CD14-positive monocyte (primary cell): ENCODE data around the gene GPC5. TPM values are rescaled to one million over a fixed set of nuclear protein-coding genes. Genes with fewer than 3 reads are reported as not detected.

Source experiments
- DNase-seq, 3 donors: peaks; one replicate each; pipeline ENCODE4 v3.0.0-alpha.2; 2011 to 2022
- H2AFZ ChIP-seq: 2 replicates; pipeline ENCODE4 v1.6.0; 2012; ENCODE audit warnings: mild to moderate bottlenecking, low read depth, low read length, inconsistent platforms; ENCODE audit not compliant: insufficient read depth, poor library complexity, severe bottlenecking
- H3K27ac ChIP-seq, 2 donors: 1 replicate in 1 of 2; 2 replicates in 1 of 2; pipeline ENCODE4 v1.5.1; 2012 to 2013; ENCODE audit warnings: low read length in 2 of 2, control low read depth in 1 of 2, inconsistent platforms in 1 of 2, low read depth in 1 of 2, mild to moderate bottlenecking in 1 of 2
- H3K27me3 ChIP-seq, 2 donors: one replicate each; pipeline versions ENCODE4 v1.6.0 to v1.6.1; 2011 to 2013; ENCODE audit warnings: low read length in 2 of 2; ENCODE audit not compliant: control insufficient read depth in 2 of 2, insufficient read depth in 2 of 2
- H3K36me3 ChIP-seq, 2 donors: replicated peaks in 1 of 2; 1 replicate in 1 of 2; 2 replicates in 1 of 2; pipeline versions ENCODE4 v1.5.1 to v1.6.1; 2012 to 2013; ENCODE audit warnings: low read length in 2 of 2, control low read depth in 1 of 2, inconsistent platforms in 1 of 2, mild to moderate bottlenecking in 1 of 2; ENCODE audit not compliant: insufficient read depth in 2 of 2, control insufficient read depth in 1 of 2
- H3K4me1 ChIP-seq, 2 donors: 1 replicate in 1 of 2; 2 replicates in 1 of 2; pipeline versions ENCODE4 v1.5.1 to v1.6.1; 2012 to 2013; ENCODE audit warnings: low read length in 2 of 2, control low read depth in 1 of 2, inconsistent platforms in 1 of 2, mild to moderate bottlenecking in 1 of 2, moderate library complexity in 1 of 2; ENCODE audit not compliant: insufficient read depth in 2 of 2, control insufficient read depth in 1 of 2
- H3K4me2 ChIP-seq: replicated peaks from 2 replicates; pipeline ENCODE3; 2012; ENCODE audit warnings: low read length, moderate library complexity, mild to moderate bottlenecking; ENCODE audit not compliant: poor library complexity, severe bottlenecking; ENCODE audit errors: extremely low read depth
- H3K4me3 ChIP-seq, 3 experiments: fragments of 200-600 bp in 1 of 3; sonication (generic) in 1 of 3; replicated peaks in 1 of 3; 1 replicate in 2 of 3; 2 replicates in 1 of 3; pipeline ENCODE4 v1.5.1; 2011 to 2013; ENCODE audit warnings: low read length in 3 of 3, mild to moderate bottlenecking in 3 of 3, control low read depth in 2 of 3, low read depth in 2 of 3, inconsistent platforms in 1 of 3, moderate library complexity in 1 of 3
- H3K79me2 ChIP-seq: 2 replicates; pipeline ENCODE4 v1.6.0; 2012; ENCODE audit warnings: mild to moderate bottlenecking, control low read depth, inconsistent platforms, low read length, moderate library complexity; ENCODE audit not compliant: insufficient read depth
- H3K9ac ChIP-seq: 2 replicates; pipeline ENCODE4 v1.6.0; 2017; ENCODE audit warnings: low read length, mild to moderate bottlenecking; ENCODE audit not compliant: insufficient read depth, poor library complexity, severe bottlenecking
- H3K9me3 ChIP-seq, 2 donors: replicated peaks in 1 of 2; 1 replicate in 1 of 2; 2 replicates in 1 of 2; pipeline versions ENCODE4 v1.5.1 to v1.6.1; 2012 to 2013; ENCODE audit warnings: low read length in 2 of 2, control low read depth in 1 of 2; ENCODE audit not compliant: control insufficient read depth in 1 of 2, insufficient read depth in 1 of 2
- H4K20me1 ChIP-seq: 2 replicates; pipeline ENCODE4 v1.6.0; 2012; ENCODE audit warnings: mild to moderate bottlenecking, low read length, control low read depth, moderate library complexity; ENCODE audit not compliant: insufficient read depth
- H3K27ac Mint-ChIP-seq, 7 donors: one replicate each; pipeline ENCODE4 v1.8.0; 2020; ENCODE audit warnings: mild to moderate bottlenecking in 7 of 7, mixed read lengths in 7 of 7, moderate library complexity in 6 of 7, inconsistent platforms in 2 of 7
- H3K27me3 Mint-ChIP-seq, 3 donors: one replicate each; pipeline ENCODE4 v1.8.0; 2021 to 2022; ENCODE audit warnings: low read depth in 3 of 3, mild to moderate bottlenecking in 3 of 3, mixed read lengths in 3 of 3, moderate library complexity in 3 of 3, inconsistent platforms in 1 of 3
- H3K36me3 Mint-ChIP-seq, 2 donors: one replicate each; pipeline ENCODE4 v1.8.0; 2020; ENCODE audit warnings: mixed read lengths in 2 of 2, inconsistent platforms in 1 of 2, mild to moderate bottlenecking in 1 of 2
- H3K4me1 Mint-ChIP-seq: one replicate; pipeline ENCODE4 v1.8.0; 2020; ENCODE audit warnings: mild to moderate bottlenecking, mixed read lengths
- H3K4me3 Mint-ChIP-seq, 2 donors: one replicate each; pipeline ENCODE4 v1.8.0; 2020; ENCODE audit warnings: mild to moderate bottlenecking in 2 of 2, mixed read lengths in 2 of 2, moderate library complexity in 1 of 2
- H3K9me3 Mint-ChIP-seq, 7 donors: one replicate each; pipeline ENCODE4 v1.8.0; 2020 to 2022; ENCODE audit warnings: mixed read lengths in 7 of 7, mild to moderate bottlenecking in 6 of 7, moderate library complexity in 6 of 7, inconsistent platforms in 2 of 7
- CTCF ChIP-seq: fragments of 200-600 bp; IDR thresholded peaks from one replicate; pipeline ENCODE4 v1.8.0; 2022; ENCODE audit warnings: antibody characterized with exemption, mild to moderate bottlenecking
- WGBS: methylation state at CpG from one replicate; pipeline ENCODE4 v1.1.5; 2013; ENCODE audit warnings: missing lambda C conversion rate; ENCODE audit not compliant: insufficient coverage; 5-methylcytosine and 5-hydroxymethylcytosine counted together
- intact Hi-C, 2 donors: fragments of 100-400 bp; cut with micrococcal nuclease; formaldehyde crosslinking; loops; one replicate each; pipeline versions ENCODE4 v1.15.0 to v1.15.1; 2023
- polyA plus RNA-seq, 3 donors: library from polyadenylated mRNA; depleted of rRNA in 1 of 3; unstranded in 2 of 3; stranded (reverse) in 1 of 3; fragments of 300-500 nt in 2 of 3; fragments of >200 nt in 1 of 3; fragmentation: Illumina TruSeq in 2 of 3; gene quantifications; 1 replicate in 2 of 3; 2 replicates in 1 of 3; pipeline ENCODE4 v1.2.3, GENCODE V29; 2012 to 2021

The GPC5 gene
- polyA plus RNA-seq, 3 donors = not detected

GRCh38 chr13:92657565-92657964 is 1259.1 kb downstream of the GPC5 start:
- no peaks in the 10 kb centered on the region for H3K4me1 Mint-ChIP-seq
- H3K36me3 ChIP-seq = no peaks in the 10 kb centered on the region
- H3K79me2 ChIP-seq = no peaks in the 10 kb centered on the region
- no peak overlapping the region for H3K9ac ChIP-seq
- peaks cover 5 to 6% of the 10 kb centered on the region in 2 donors for H3K9me3 ChIP-seq
- H3K4me2 ChIP-seq = no peak overlapping the region
- TF ChIP-seq CTCF = no peak
- H3K4me3 Mint-ChIP-seq = no peak overlapping the region
- H3K27ac Mint-ChIP-seq = no peak overlapping the region
- no peak overlapping the region for H3K4me3 ChIP-seq
- H3K36me3 Mint-ChIP-seq = no peaks in the 10 kb centered on the region
- H2AFZ ChIP-seq = no peak overlapping the region
- no peak overlapping the region for H3K27ac ChIP-seq
- no peaks in the 10 kb centered on the region for H3K4me1 ChIP-seq
- no peaks in the 10 kb centered on the region for H3K27me3 Mint-ChIP-seq
- H4K20me1 ChIP-seq = no peaks in the 10 kb centered on the region
- DNase-seq = no peak
- intact Hi-C loops = no loop called here
- peaks cover 0 to 17% (median 5%) of the 10 kb centered on the region in 7 donors for H3K9me3 Mint-ChIP-seq
- H3K27me3 ChIP-seq = no peaks in the 10 kb centered on the region

- Histone ChIP-seq H3K4me1 (no peaks in the 10 kb centered on the region), H3K4me2 (no peak overlapping the region), H3K27me3 (no peaks in the 10 kb centered on the region), H3K79me2 (no peaks in the 10 kb centered on the region), H3K36me3 (no peaks in the 10 kb centered on the region), H2AFZ (no peak overlapping the region), H3K9ac (no peak overlapping the region), H3K27ac (no peak overlapping the region), H4K20me1 (no peaks in the 10 kb centered on the region), H3K9me3 (peaks cover 5 to 6% of the 10 kb centered on the region in 2 donors), H3K4me3 (no peak overlapping the region)
- Mint-ChIP-seq H3K9me3 (peaks cover 0 to 15% (median 7%) of the 10 kb centered on the region in 7 donors), H3K27me3 (no peaks in the 10 kb centered on the region), H3K27ac (no peak overlapping the region), H3K4me3 (no peak overlapping the region), H3K36me3 (no peaks in the 10 kb centered on the region), H3K4me1 (no peaks in the 10 kb centered on the region)
- WGBS = no CpG with 5 or more reads among the region's 5 CpGs
- DNase-seq = no peak
- intact Hi-C loops = no loop called here
- TF ChIP-seq CTCF = no peak
Measured at GRCh38 chr13:92658293-92658692, 1259.9 kb downstream of the GPC5 start.
